HG02938 (cell line): ENCODE results near the gene INKA1.

ENCODE experiments used
- ATAC-seq: cut with Tn5 transposase; IDR thresholded peaks from one replicate; pipeline ENCODE4 v1.9.1; 2021; ENCODE audit warnings: mild to moderate bottlenecking, moderate library complexity; ENCODE audit not compliant: unreplicated experiment

The INKA1 gene

GRCh38 chr3:49786357-49787181 lies 16.5 kb upstream of the INKA1 start, which contains the start of gene IP6K1:
TSS of gene IP6K1 (minus strand) at chr3:49786542. CDS start at chr3:49748040, 38,502 bp downstream.
- ATAC-seq = peak; percentile 99

DNA sequence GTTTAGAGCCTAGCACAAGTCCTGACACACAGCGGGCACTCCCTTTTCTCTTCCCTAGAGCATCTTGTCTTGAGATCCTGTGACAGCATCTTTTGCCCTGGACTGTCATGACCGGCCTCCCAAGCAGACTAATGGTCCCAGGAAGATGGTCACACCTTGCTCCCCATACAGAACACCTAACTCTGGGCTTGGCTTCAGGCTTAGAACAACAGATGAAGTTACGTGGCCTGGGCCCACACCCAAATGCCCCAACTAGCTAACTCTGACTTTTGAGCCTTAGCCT lies 15.9 kb upstream of the INKA1 start:
- ATAC-seq = no peak

- no peak for ATAC-seq
Measured at GRCh38 chr3:49787536-49787935, 15.5 kb upstream of the INKA1 start.

GRCh38 chr3:49788056-49788455 lies 15.0 kb upstream of the INKA1 start:
- no peak for ATAC-seq

GRCh38 chr3:49790626-49791411 lies 12.2 kb upstream of the INKA1 start:
- ATAC-seq = no peak

DNA sequence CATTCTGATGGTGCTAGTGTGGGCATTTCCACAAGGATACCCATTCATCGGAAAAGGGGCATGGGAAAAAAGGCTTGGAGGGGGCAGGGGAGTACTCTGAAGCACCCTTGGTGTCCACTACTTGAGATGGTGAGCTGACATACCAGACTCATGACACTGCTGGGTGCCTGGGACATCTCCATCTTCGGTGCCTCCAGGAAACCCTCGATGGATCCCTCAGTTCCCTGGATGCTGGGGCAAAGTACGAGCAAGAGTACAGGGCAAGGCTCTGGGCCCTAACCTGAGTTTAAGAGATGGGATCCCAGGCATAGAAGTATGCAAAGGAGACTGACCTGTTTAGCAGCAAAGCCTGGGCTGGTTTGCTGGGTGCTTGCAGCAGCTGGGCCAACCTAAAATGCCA lies 11.5 kb upstream of the INKA1 start:
- no peak for ATAC-seq

GRCh38 chr3:49792371-49793150 lies 10.5 kb upstream of the INKA1 start:
- no peak for ATAC-seq

DNA sequence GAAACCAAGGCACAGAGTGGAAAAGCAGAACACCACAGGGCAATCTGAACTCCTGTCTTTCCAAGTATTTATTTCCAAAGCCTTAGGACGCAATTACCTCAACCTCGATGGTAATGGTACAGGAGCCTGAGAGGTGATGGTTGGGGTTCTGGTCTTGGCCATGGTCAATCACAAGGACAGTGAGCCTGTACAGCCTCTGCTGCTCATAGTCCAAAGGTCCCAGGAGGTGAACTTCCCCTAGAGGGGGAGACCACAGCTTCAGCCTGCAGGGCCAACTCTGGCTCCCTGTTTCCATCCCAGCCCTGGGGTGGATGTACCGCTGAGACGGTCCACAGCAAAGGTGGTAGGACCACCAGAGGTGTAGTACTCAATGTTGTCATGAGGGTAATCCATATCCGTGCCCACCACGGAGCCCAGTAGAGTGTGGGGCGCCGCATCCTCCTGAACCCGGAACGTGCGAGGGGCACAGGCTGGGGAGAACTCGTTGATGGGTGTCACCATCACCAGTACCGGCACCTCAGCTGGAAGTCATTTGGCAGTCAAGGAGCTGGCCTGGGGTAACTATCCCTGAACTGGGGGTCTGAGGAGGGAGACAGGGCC lies 9.5 kb upstream of the INKA1 start:
- ATAC-seq = no peak

- no peak for ATAC-seq
Measured at GRCh38 chr3:49794431-49794830, 8.6 kb upstream of the INKA1 start.

GRCh38 chr3:49794926-49795905 lies 7.8 kb upstream of the INKA1 start:
- ATAC-seq = no peak

GRCh38 chr3:49799105-49799504 lies 4.0 kb upstream of the INKA1 start:
- ATAC-seq = no peak

- no peak for ATAC-seq
Measured at GRCh38 chr3:49799761-49800160, 3.3 kb upstream of the INKA1 start, which contains the start of gene CDHR4. TSS of gene CDHR4 (minus strand) at chr3:49799873. CDS start at chr3:49799812, 61 bp downstream.

GRCh38 chr3:49801160-49801559 lies 1.9 kb upstream of the INKA1 start:
- ATAC-seq = no peak

GRCh38 chr3:49803465-49804140 lies 542 bp downstream of the INKA1 start:
- ATAC-seq = peak; percentile 9

DNA sequence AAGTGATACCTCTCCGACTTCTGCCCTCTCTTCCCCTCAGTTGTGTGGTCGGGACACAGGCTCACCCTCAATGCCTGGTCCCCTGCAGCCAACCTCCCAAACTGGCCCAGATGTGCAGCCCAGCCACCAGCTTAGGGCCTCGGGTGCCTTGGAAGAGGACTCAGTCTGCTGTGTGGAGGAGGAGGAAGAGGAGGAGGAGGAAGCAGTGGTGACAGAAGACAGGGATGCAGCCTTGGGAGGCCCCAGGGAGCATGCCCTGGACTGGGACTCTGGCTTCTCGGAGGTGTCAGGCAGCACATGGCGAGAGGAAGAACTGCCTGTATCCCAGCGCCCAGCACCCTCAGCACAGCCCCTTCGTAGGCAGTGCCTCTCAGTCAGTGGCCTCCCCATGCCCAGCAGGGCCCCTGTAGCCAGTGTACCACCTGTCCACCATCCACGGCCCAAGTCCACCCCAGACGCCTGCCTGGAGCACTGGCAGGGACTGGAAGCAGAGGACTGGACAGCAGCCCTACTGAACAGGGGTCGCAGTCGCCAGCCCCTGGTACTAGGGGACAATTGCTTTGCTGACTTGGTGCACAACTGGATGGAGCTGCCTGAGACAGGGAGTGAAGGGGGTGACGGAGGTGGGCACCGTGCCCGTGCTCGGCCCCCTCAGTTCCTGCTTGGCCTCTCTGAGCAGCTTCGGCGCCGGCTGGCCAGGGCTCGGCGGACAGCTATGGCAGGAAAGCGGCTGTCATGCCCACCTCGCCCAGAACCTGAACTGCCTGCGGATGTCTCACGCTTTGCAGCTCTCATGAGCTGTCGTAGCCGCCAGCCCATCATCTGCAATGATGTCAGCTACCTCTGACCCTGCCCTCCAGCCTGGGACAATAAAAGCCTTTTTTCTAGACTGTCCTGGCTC lies 1.3 kb downstream of the INKA1 start:
- ATAC-seq = no peak

DNA sequence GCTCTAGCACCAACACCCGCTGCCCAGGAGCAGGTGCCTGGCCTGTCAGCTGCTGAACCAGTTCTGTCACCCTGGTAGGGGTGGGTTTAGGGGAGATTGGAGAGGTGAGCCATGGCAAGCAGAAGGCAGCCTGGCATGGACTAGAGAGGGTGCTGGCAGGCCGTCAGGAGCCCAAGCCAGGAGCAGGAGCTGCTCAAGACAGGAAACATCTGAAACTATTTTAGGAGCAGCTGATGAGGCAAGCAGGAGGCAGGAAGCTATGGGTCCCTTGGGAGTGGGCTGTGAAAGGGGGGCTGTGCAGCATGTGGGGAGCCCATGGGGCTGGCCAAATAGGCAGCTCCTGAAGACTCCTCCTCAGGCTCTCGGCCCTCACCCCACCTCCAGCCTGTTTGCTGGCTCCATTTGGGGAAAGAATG lies 2.3 kb downstream of the INKA1 start:
- ATAC-seq = no peak

DNA sequence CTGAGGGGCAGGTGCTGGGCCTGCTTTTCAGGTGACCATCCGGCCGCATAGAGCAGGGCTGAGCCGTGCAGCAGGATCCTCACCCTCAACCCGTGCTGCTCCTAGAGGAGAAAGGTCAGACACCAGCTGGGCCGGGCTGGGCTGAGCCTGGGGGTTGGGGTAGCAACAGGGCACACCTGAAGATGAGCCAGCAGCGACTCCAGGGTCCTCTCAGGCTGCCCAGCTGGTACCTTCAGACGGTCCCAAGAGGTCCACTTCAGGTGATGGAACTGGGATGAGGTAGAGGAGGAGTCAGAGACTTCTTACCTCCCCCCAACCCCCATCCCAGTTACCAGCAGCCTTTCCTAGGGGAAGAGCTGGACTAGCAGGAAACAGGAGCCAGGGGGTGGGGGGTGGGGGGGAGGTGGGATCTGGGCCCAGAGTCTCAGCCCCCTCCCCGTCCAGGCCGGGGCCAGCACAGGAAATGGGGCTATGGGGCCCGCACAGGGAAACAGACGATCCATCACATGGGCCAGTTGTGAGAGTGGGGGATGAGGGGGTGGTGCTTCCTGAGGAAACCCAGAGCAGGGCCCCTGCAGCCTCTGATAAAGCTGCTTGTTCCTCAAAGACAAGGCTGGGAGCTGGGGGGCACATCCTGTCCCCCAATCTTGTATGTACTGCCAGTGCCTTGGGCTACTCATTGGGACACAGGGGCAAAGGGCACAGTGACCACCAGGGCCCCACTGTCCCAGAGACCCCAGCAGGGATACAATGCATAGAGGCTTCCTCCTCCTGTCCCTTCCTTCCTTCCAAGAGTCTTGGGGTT lies 3.0 kb downstream of the INKA1 start:
- no peak for ATAC-seq
